ENCODE results near the gene KLF4.

GRCh38 chr9:107453479-107453878, 36.1 kb downstream of the KLF4 start:
- TF ChIP-seq, protein P1, sequence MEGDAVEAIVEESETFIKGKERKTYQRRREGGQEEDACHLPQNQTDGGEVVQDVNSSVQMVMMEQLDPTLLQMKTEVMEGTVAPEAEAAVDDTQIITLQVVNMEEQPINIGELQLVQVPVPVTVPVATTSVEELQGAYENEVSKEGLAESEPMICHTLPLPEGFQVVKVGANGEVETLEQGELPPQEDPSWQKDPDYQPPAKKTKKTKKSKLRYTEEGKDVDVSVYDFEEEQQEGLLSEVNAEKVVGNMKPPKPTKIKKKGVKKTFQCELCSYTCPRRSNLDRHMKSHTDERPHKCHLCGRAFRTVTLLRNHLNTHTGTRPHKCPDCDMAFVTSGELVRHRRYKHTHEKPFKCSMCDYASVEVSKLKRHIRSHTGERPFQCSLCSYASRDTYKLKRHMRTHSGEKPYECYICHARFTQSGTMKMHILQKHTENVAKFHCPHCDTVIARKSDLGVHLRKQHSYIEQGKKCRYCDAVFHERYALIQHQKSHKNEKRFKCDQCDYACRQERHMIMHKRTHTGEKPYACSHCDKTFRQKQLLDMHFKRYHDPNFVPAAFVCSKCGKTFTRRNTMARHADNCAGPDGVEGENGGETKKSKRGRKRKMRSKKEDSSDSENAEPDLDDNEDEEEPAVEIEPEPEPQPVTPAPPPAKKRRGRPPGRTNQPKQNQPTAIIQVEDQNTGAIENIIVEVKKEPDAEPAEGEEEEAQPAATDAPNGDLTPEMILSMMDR (IDR thresholded peaks at IDR 0.05), result no peak
- no peak for TF ChIP-seq POLR2A (IDR thresholded peaks at IDR 0.05)

All from body of pancreas (tissue), 4 donors.